Kidney epithelial cell (primary cell): ENCODE measurements around the gene MCRIP2. TPM values are rescaled to one million over a fixed set of nuclear protein-coding genes. Genes with fewer than 3 reads are reported as not detected.

Source experiments
- DNase-seq: peaks from one replicate; pipeline ENCODE4 v3.0.0-alpha.2; 2010; ENCODE audit warnings: low read depth
- H3K27me3 ChIP-seq: 2 replicates; pipeline ENCODE4 v1.6.0; 2011; ENCODE audit warnings: low read length; ENCODE audit not compliant: control insufficient read depth, insufficient read depth
- H3K36me3 ChIP-seq: 2 replicates; pipeline ENCODE4 v1.5.1; 2011; ENCODE audit warnings: low read length; ENCODE audit not compliant: control insufficient read depth, insufficient read depth
- H3K4me3 ChIP-seq: 2 replicates; pipeline ENCODE4 v1.5.1; 2011; ENCODE audit warnings: low read depth, mild to moderate bottlenecking, control low read depth, low read length
- CTCF ChIP-seq: IDR thresholded peaks from 2 replicates; pipeline ENCODE4 v1.5.1; 2011; ENCODE audit warnings: mild to moderate bottlenecking, moderate library complexity, low read length, control low read depth, inconsistent platforms; ENCODE audit not compliant: insufficient read depth, poor library complexity, severe bottlenecking
- total RNA-seq: library from RNA; depleted of rRNA; stranded (reverse); fragments of >200 nt; gene quantifications from 2 replicates; pipeline ENCODE4 v1.2.3, GENCODE V29; 2015

Gene MCRIP2
- total RNA-seq, 1 donor from 2014 or later = 59.8 TPM

- TF ChIP-seq CTCF = peak; percentile 53
- H3K36me3 ChIP-seq = no peaks in the 10 kb centered on the region
- peak overlapping the region; percentile 53 for H3K4me3 ChIP-seq
- no peaks in the 10 kb centered on the region for H3K27me3 ChIP-seq
- no peak for DNase-seq
These were observed 6.6 kb downstream of the MCRIP2 start for GRCh38 chr16:648071-648780.

- no peak for TF ChIP-seq CTCF
- Histone ChIP-seq H3K4me3 (peak within 1 kb of the TSS; percentile 53), H3K27me3 (no peaks in the 10 kb centered on the region), H3K36me3 (no peaks in the 10 kb centered on the region)
- DNase-seq = peak; percentile 62
These were observed 7.4 kb downstream of the MCRIP2 start, which contains the start of gene WDR90 for GRCh38 chr16:648781-649589. Gene WDR90 (plus strand): TSS chr16:649365. CDS start chr16:649417, 52 bp downstream.

- DNase-seq = no peak
- Histone ChIP-seq H3K27me3 (no peaks in the 10 kb centered on the region), H3K36me3 (no peaks in the 10 kb centered on the region), H3K4me3 (peak overlapping the region; percentile 53)
- no peak for TF ChIP-seq CTCF
These were observed 8.0 kb downstream of the MCRIP2 start for GRCh38 chr16:649631-650030.

- no peak for DNase-seq
- Histone ChIP-seq H3K27me3 (no peaks in the 10 kb centered on the region), H3K36me3 (no peaks in the 10 kb centered on the region), H3K4me3 (no peak overlapping the region)
- TF ChIP-seq CTCF = no peak
These were observed 10.2 kb downstream of the MCRIP2 start for GRCh38 chr16:651844-652243.

GRCh38 chr16:652454-653305 lies 11.1 kb downstream of the MCRIP2 start:
- Histone ChIP-seq H3K27me3 (no peaks in the 10 kb centered on the region), H3K36me3 (no peaks in the 10 kb centered on the region), H3K4me3 (no peak overlapping the region)
- TF ChIP-seq CTCF = no peak
- DNase-seq = no peak
